Measurements from ENCODE around the gene SPINK4. TPM values are rescaled to one million over a fixed set of nuclear protein-coding genes. Genes with fewer than 3 reads are reported as not detected.
A peak's percentile ranks its signal among the peaks of the same experiment; 100 is the strongest.

Gene SPINK4
- total and polyA plus RNA-seq, 4 donors = 0.70 TPM; not detected in 3

DNA sequence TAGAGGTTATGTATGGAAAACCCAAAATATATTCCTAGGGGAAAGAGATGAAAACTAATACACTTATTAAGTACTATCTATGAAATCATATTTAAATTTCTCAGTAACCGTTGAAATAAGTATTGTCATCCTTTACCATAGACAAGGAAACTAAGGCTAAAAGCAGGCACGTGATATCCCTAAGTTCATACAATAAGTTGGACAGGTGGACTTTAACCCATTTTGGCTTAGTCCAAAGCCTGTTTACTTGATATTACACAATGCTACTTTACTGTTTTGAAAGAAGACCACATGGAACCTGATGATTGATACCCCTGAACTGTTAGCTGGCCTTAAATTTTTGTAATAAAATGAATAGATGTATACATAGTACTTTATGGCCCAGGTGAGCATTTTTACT, 53.8 kb downstream of the SPINK4 start:
- Histone ChIP-seq H3K27ac (ENCODE audit: low read depth in 1 of 2, low read length in 2 of 2) (peak overlapping the region; percentile 81 to 84), H3K9ac (ENCODE audit: low read depth in 1 of 2, low read length in 2 of 2) (no peak overlapping the region), H3K4me3 (ENCODE audit: low read depth in 1 of 3, low read length in 3 of 3) (no peak overlapping the region), H3K36me3 (ENCODE audit: control insufficient read depth in 4 of 4, insufficient read depth in 3 of 4, low read depth in 1 of 4, low read length in 3 of 4) (peaks cover 2 to 29% (median 14%) of the 10 kb centered on the region in 4 donors), H3K4me1 (ENCODE audit: control insufficient read depth in 4 of 4, insufficient read depth in 4 of 4, low read length in 3 of 4) (peaks cover 24 to 79% (median 65%) of the 10 kb centered on the region in 4 donors), H3K27me3 (ENCODE audit: control insufficient read depth in 4 of 4, insufficient read depth in 4 of 4, low read length in 3 of 4) (no peaks in the 10 kb centered on the region), H3K9me3 (ENCODE audit: control insufficient read depth in 4 of 4, low read length in 3 of 4) (no peaks in the 10 kb centered on the region)
- TF ChIP-seq HNF4G (IDR thresholded peaks at IDR 0.05) (peak; percentile 94), EGR1 (IDR thresholded peaks at IDR 0.05; ENCODE audit: low read depth in 2 of 2) (peak in 1 of 2 donors; percentile 45), TAF1 (conservative IDR thresholded peaks at IDR 0.05) (no peak), NR2F2 (IDR thresholded peaks at IDR 0.05) (no peak), GABPA (IDR thresholded peaks at IDR 0.05 in 1 of 2, conservative IDR thresholded peaks at IDR 0.05 in 1 of 2) (peak in 1 of 2 donors; percentile 59), JUND (IDR thresholded peaks at IDR 0.05) (peak; percentile 41 to 75), SP1 (IDR thresholded peaks at IDR 0.05) (peak; percentile 90), FOXA2 (IDR thresholded peaks at IDR 0.05) (peak; percentile 92), RXRA (IDR thresholded peaks at IDR 0.05) (peak; percentile 74 to 85), YY1 (IDR thresholded peaks at IDR 0.05) (peak; percentile 48), HNF4A (conservative IDR thresholded peaks at IDR 0.05) (peak; percentile 99), FOXA1 (IDR thresholded peaks at IDR 0.05) (peak; percentile 81), RAD21 (IDR thresholded peaks at IDR 0.05) (no peak)
- TF ChIP-seq, protein P1, sequence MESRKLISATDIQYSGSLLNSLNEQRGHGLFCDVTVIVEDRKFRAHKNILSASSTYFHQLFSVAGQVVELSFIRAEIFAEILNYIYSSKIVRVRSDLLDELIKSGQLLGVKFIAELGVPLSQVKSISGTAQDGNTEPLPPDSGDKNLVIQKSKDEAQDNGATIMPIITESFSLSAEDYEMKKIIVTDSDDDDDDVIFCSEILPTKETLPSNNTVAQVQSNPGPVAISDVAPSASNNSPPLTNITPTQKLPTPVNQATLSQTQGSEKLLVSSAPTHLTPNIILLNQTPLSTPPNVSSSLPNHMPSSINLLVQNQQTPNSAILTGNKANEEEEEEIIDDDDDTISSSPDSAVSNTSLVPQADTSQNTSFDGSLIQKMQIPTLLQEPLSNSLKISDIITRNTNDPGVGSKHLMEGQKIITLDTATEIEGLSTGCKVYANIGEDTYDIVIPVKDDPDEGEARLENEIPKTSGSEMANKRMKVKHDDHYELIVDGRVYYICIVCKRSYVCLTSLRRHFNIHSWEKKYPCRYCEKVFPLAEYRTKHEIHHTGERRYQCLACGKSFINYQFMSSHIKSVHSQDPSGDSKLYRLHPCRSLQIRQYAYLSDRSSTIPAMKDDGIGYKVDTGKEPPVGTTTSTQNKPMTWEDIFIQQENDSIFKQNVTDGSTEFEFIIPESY (IDR thresholded peaks at IDR 0.05) = peak; percentile 77
- TF ChIP-seq, protein P2, sequence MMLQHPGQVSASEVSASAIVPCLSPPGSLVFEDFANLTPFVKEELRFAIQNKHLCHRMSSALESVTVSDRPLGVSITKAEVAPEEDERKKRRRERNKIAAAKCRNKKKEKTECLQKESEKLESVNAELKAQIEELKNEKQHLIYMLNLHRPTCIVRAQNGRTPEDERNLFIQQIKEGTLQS (IDR thresholded peaks at IDR 0.05) = no peak
- TF ChIP-seq, protein P3, sequence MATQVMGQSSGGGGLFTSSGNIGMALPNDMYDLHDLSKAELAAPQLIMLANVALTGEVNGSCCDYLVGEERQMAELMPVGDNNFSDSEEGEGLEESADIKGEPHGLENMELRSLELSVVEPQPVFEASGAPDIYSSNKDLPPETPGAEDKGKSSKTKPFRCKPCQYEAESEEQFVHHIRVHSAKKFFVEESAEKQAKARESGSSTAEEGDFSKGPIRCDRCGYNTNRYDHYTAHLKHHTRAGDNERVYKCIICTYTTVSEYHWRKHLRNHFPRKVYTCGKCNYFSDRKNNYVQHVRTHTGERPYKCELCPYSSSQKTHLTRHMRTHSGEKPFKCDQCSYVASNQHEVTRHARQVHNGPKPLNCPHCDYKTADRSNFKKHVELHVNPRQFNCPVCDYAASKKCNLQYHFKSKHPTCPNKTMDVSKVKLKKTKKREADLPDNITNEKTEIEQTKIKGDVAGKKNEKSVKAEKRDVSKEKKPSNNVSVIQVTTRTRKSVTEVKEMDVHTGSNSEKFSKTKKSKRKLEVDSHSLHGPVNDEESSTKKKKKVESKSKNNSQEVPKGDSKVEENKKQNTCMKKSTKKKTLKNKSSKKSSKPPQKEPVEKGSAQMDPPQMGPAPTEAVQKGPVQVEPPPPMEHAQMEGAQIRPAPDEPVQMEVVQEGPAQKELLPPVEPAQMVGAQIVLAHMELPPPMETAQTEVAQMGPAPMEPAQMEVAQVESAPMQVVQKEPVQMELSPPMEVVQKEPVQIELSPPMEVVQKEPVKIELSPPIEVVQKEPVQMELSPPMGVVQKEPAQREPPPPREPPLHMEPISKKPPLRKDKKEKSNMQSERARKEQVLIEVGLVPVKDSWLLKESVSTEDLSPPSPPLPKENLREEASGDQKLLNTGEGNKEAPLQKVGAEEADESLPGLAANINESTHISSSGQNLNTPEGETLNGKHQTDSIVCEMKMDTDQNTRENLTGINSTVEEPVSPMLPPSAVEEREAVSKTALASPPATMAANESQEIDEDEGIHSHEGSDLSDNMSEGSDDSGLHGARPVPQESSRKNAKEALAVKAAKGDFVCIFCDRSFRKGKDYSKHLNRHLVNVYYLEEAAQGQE (IDR thresholded peaks at IDR 0.05) = peak; percentile 69
- TF ChIP-seq, protein P4, sequence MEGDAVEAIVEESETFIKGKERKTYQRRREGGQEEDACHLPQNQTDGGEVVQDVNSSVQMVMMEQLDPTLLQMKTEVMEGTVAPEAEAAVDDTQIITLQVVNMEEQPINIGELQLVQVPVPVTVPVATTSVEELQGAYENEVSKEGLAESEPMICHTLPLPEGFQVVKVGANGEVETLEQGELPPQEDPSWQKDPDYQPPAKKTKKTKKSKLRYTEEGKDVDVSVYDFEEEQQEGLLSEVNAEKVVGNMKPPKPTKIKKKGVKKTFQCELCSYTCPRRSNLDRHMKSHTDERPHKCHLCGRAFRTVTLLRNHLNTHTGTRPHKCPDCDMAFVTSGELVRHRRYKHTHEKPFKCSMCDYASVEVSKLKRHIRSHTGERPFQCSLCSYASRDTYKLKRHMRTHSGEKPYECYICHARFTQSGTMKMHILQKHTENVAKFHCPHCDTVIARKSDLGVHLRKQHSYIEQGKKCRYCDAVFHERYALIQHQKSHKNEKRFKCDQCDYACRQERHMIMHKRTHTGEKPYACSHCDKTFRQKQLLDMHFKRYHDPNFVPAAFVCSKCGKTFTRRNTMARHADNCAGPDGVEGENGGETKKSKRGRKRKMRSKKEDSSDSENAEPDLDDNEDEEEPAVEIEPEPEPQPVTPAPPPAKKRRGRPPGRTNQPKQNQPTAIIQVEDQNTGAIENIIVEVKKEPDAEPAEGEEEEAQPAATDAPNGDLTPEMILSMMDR (IDR thresholded peaks at IDR 0.05; ENCODE audit: low read depth, low read length, missing input control) = no peak
- TF ChIP-seq, protein P5, sequence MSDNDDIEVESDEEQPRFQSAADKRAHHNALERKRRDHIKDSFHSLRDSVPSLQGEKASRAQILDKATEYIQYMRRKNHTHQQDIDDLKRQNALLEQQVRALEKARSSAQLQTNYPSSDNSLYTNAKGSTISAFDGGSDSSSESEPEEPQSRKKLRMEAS (IDR thresholded peaks at IDR 0.05) = peak; percentile 86
- DNase-seq (ENCODE audit: low spot score) = no peak
- 31% methylated on average over 2 of the region's 2 CpGs for WGBS
